LNCaP clone FGC (cell line): Measurements from ENCODE around the gene GCNT2.
"Not testable (repeated sequence)": the region's sequence is repeated elsewhere in the genome, so short reads cannot be mapped to it uniquely, and the experiment has no call there.

Experiments
- DNase-seq: peaks from one replicate; pipeline ENCODE4 v3.0.0-alpha.2; 2011; ENCODE audit warnings: low read depth
- H3K4me3 ChIP-seq: 2 replicates; pipeline ENCODE4 v1.5.1; 2011; ENCODE audit warnings: mild to moderate bottlenecking, low read depth, low read length, control low read depth
- TF ChIP-seq, protein P1 (sequence below): IDR thresholded peaks from 2 replicates; pipeline ENCODE4 v1.5.1; 2012; ENCODE audit warnings: mild to moderate bottlenecking; ENCODE audit not compliant: control insufficient read depth, insufficient read depth; ENCODE audit errors: extremely low read depth

The GCNT2 gene

DNA sequence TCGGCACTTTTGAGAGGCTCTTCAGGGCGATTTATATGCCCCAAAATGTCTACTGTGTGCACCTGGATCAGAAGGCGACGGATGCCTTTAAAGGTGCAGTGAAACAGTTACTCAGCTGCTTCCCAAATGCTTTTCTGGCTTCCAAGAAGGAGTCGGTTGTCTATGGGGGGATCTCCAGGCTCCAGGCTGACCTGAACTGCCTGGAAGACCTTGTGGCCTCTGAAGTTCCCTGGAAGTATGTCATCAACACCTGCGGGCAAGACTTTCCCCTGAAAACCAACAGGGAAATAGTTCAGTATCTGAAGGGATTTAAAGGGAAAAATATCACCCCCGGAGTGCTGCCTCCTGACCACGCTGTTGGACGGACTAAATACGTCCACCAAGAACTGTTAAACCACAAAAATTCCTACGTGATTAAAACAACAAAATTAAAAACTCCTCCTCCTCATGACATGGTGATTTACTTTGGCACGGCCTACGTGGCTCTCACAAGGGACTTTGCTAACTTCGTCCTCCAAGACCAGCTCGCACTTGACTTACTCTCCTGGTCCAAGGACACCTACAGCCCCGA is 8.2 kb downstream of the GCNT2 start:
- H3K4me3 ChIP-seq, result no peak overlapping the region
- TF ChIP-seq, protein P1, sequence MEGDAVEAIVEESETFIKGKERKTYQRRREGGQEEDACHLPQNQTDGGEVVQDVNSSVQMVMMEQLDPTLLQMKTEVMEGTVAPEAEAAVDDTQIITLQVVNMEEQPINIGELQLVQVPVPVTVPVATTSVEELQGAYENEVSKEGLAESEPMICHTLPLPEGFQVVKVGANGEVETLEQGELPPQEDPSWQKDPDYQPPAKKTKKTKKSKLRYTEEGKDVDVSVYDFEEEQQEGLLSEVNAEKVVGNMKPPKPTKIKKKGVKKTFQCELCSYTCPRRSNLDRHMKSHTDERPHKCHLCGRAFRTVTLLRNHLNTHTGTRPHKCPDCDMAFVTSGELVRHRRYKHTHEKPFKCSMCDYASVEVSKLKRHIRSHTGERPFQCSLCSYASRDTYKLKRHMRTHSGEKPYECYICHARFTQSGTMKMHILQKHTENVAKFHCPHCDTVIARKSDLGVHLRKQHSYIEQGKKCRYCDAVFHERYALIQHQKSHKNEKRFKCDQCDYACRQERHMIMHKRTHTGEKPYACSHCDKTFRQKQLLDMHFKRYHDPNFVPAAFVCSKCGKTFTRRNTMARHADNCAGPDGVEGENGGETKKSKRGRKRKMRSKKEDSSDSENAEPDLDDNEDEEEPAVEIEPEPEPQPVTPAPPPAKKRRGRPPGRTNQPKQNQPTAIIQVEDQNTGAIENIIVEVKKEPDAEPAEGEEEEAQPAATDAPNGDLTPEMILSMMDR, result no peak
- no peak for DNase-seq

DNA sequence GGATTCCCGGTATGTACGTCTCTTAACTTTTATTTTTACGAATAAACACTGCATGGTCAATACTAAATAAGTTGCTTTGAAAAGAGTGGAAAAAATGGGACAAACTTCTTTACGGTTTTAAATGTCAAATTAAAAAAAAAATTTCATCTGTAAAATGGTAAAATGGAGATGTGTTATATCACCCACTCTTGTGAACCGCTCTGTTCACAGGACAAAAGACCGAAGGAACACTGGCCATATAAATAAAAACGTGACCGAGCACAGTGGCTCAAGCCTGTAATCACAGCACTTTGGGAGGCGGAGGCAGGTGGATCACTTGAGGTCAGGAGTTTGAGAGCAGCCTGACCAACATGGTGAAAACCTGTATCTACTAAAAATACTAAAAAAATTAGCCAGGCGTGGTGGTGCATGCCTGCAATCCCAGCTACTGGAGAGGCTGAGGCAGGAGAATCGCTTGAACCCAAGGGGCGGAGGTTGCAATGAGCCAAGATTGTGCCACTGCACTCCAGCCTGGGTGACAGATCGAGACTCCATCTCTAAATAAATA is 8.8 kb downstream of the GCNT2 start:
- not testable (repeated sequence) for H3K4me3 ChIP-seq, DNase-seq

DNA sequence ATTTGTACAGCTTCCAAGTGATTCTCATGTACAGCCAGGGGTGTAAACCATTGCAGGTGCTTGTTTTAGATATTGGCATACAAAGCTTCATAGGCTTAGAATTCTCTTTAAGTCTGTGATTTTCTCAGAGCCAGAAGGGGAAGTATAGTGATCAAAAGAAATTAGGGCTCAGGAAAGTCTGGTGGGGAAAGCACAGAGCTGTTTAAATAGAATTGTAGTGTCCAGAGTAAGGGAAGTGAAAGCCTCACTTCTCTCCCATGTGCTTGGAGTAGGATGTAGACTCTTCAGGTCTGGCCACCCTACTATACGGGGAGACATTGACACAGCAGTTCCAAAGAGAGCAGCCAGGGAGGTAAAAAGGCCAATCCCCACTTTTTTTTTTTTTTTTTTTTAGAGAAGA is 10.4 kb downstream of the GCNT2 start:
- no peak overlapping the region for H3K4me3 ChIP-seq
- DNase-seq, result no peak
- TF ChIP-seq, protein P1, result no peak

DNA sequence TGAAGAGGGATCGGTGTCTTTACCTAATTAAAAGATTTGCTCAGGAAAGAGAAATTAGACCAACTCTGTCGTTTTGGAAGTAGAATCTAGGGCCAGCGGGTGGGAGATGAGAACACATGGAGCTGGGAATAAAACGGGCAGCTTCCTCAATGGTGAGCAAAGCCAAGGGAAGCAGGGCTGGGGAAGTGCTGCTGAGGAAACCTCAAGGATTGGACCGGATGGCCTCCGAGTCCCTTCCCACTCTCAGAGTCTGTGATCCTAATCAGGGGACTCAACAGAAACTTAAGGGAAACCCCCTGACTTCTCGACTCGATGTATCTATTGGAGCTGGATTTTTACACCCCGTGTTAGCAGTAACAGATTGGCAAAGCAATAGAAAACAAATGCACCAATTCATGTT is 10.8 kb downstream of the GCNT2 start:
- H3K4me3 ChIP-seq, result no peak overlapping the region
- TF ChIP-seq, protein P1, result no peak

DNA sequence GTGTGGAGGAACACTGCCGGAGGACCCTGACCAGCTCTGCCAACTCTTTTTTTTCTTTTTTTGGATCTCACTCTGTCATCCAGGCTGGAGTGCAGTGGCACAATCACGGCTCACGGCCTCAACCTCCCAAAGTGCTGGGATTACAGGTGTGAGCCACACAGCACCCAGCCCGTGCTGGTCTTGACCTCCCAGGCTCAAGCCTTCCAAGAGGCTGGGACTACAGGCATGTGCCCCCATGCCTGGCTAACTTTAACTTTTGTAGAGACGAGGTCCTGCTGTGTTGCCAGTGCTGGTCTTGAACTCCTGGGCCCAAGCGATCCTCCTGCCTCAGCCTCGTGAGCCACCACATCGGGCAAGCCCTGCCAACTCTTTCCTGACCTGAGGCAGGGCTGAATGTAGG is 11.2 kb downstream of the GCNT2 start:
- TF ChIP-seq, protein P1, result no peak
- H3K4me3 ChIP-seq, result no peak overlapping the region
- DNase-seq, result no peak

More for the DNA sequence above, 10.8 kb downstream of the GCNT2 start:
- no peak for DNase-seq

DNA sequence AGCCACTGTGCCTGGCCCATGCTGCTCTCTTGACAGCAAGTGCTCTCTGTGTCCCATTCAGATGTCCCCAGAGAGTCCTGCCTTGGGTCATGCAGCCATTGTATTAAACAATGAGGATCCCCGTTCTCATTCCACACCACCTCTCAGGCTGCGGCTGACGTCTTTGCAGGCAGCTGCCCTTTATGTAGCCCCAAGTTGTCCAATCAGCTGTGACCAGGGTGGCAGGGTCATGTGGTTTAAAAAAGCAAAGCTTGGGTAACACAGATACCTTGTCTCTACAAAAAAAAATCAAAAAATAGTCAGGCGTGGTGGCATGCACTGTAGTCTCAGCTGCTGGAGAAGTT is 13.2 kb downstream of the GCNT2 start:
- H3K4me3 ChIP-seq, result no peak overlapping the region
- DNase-seq, result no peak
- TF ChIP-seq, protein P1, result no peak

DNA sequence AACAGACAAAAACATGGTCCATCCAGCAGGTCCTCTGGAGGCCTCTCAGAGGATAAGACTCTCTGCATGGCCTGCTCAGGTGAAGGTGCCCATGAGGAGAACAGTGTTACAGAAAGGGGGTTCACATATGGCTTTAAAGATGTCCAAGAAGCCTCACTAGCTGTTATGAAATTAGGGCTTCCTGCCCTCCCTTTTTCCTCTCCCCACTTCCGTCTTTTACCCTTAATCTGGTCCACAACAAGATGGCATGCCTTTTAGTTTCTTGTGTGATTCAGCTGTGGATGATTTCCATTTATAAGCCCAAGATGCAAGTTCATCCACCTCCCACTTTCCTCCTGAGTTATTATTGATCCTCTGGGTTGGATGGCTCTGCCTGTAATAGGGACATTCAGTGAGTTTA is 14.0 kb downstream of the GCNT2 start:
- no peak overlapping the region for H3K4me3 ChIP-seq
- DNase-seq, result no peak
- TF ChIP-seq, protein P1, result no peak
